Activated naive CD4-positive, alpha-beta T cell treated with anti-CD3 and anti-CD28 coated beads, Interleukin-2, amount 10 ng/mL, durations not matched to agents 5 hours and 36 hours (primary cell): Measurements from ENCODE around the gene LRG1. TPM values are rescaled to one million over a fixed set of nuclear protein-coding genes. Genes with fewer than 3 reads are reported as not detected.

Source experiments
- total RNA-seq, 2 experiments: library from RNA; stranded (reverse); gene quantifications; one replicate each; pipeline ENCODE4 v1.2.3, GENCODE V29; 2021

The LRG1 gene
- total RNA-seq: under 1 TPM; 0.05 to 0.10 TPM

GRCh38 chr19:4539693-4540581 is at the start of gene LRG1:
Gene LRG1, minus strand, starts transcription at chr19:4540036. Its CDS starts 23 bp downstream, at chr19:4540013.

GRCh38 chr19:4559569-4559968 is 19.7 kb upstream of the LRG1 start, which contains the start of gene SEMA6B:
Gene SEMA6B, minus strand, starts transcription at chr19:4559684. Its CDS starts 1,227 bp downstream, at chr19:4558457.

GRCh38 chr19:4534836-4535658 is 4.8 kb downstream of the LRG1 start, which contains the start of gene PLIN5:
Gene PLIN5, minus strand, starts transcription at chr19:4535224. Its CDS starts 1,150 bp downstream, at chr19:4534074.

GRCh38 chr19:4518345-4519171 is 21.3 kb downstream of the LRG1 start, which contains the start of gene PLIN4:
Gene PLIN4, minus strand, starts transcription at chr19:4518486. Its CDS starts 214 bp downstream, at chr19:4518272.

Other genes with a start within 250 kb of the LRG1 start
- 10 to 100 TPM; 50.3 to 53.2 TPM for gene TMIGD2, start 237.6 kb downstream of the LRG1 start, total RNA-seq
- 1 to 10 TPM; 9.5 to 9.6 TPM for gene FSD1, start 235.4 kb downstream of the LRG1 start, total RNA-seq
- 10 to 100 TPM; 11.3 to 11.4 TPM for gene STAP2, start 201.2 kb downstream of the LRG1 start, total RNA-seq
- gene MPND, start 196.5 kb downstream of the LRG1 start, total RNA-seq: 10 to 100 TPM; 19.3 to 20.4 TPM
- 10 to 100 TPM; 78.2 to 79.6 TPM for gene SH3GL1, start 139.5 kb downstream of the LRG1 start, total RNA-seq
- 10 to 100 TPM; 54.9 to 60.0 TPM for gene CHAF1A, start 137.4 kb downstream of the LRG1 start, total RNA-seq
- gene UBXN6, start 82.2 kb downstream of the LRG1 start, total RNA-seq: 10 to 100 TPM; 50.0 to 57.5 TPM
- gene HDGFL2, start 67.7 kb downstream of the LRG1 start, total RNA-seq: 10 to 100 TPM; 44.3 to 46.3 TPM
- not detected for gene PLIN4, start 21.6 kb downstream of the LRG1 start, total RNA-seq
- not detected for gene PLIN5, start 4.8 kb downstream of the LRG1 start, total RNA-seq
- not detected for gene SEMA6B, start 19.6 kb upstream of the LRG1 start, total RNA-seq
- gene TNFAIP8L1, start 99.5 kb upstream of the LRG1 start, total RNA-seq: 10 to 100 TPM; 21.8 to 23.6 TPM
- gene MYDGF, start 130.3 kb upstream of the LRG1 start, total RNA-seq: 10 to 100 TPM; 49.6 to 54.1 TPM
- gene DPP9, start 183.8 kb upstream of the LRG1 start, total RNA-seq: 10 to 100 TPM; 75.5 to 75.9 TPM